ENCODE data around the gene FIBIN. TPM values are rescaled to one million over a fixed set of nuclear protein-coding genes. Genes with fewer than 3 reads are reported as not detected.
"Not testable (repeated sequence)": the region's sequence is repeated elsewhere in the genome, so short reads cannot be mapped to it uniquely, and the experiment has no call there.

The FIBIN gene
- total RNA-seq, 6 experiments from 2014 or later, result 38.9 to 101 (median 40.4) TPM

- no peaks in the 10 kb centered on the region for H3K9me3 Mint-ChIP-seq
- no peaks in the 10 kb centered on the region for H3K27me3 Mint-ChIP-seq (ENCODE audit: insufficient read depth)
- peaks cover 40% of the 10 kb centered on the region for H3K4me1 Mint-ChIP-seq (ENCODE audit: low read depth)
- TF ChIP-seq CTCF (IDR thresholded peaks at IDR 0.05), result no peak
- no peak overlapping the region for H3K4me3 Mint-ChIP-seq
- H3K27ac Mint-ChIP-seq, result no peak overlapping the region
- DNase-seq, result no peak
- no peaks in the 10 kb centered on the region for H3K36me3 Mint-ChIP-seq (ENCODE audit: low read depth)
Measured at GRCh38 chr11:26958005-26958701, 35.8 kb upstream of the FIBIN start.

DNA sequence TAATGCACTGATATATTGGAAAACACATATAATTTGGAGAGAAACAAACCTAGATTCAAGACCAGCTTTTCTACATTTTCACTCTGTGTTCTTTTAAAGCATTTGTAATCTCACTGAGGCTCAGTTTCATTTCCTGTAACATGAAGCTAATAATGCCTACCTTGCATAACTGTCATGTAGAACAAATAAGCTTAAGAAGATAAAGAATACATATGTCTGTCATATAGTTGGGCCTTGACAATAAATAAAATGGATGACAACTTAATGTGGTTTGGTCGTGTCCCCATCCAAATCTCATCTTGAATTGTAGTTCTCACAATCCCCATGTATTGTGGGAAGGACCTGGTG, 35.2 kb upstream of the FIBIN start:
- Mint-ChIP-seq H3K4me3 (no peak overlapping the region), H3K9me3 (no peaks in the 10 kb centered on the region), H3K36me3 (ENCODE audit: low read depth) (no peaks in the 10 kb centered on the region), H3K4me1 (ENCODE audit: low read depth) (peaks cover 36% of the 10 kb centered on the region), H3K27me3 (ENCODE audit: insufficient read depth) (no peaks in the 10 kb centered on the region), H3K27ac (no peak overlapping the region)
- no peak for TF ChIP-seq CTCF (IDR thresholded peaks at IDR 0.05)
- no peak for DNase-seq

DNA sequence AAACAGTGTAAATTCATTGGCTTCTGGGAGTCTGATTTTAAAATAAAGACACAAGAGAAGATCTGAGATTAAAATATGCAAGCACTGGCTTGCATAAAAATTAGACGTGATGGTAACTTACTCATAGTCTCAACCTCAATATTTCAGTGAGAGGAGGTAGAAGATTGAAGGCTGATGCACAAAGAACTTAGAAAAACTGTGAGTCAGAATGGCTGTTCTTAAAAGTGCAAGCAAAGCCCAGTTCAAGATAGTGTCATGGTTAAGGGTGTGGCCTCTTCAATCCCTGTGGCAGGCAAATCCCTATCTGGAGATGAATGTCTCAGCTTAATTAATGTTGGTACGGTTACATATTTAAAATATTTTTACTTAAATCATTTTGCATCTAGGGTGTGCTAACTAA, 33.6 kb upstream of the FIBIN start:
- Mint-ChIP-seq H3K4me3 (no peak overlapping the region), H3K36me3 (ENCODE audit: low read depth) (peaks cover 3% of the 10 kb centered on the region; the same call in 1 of the 2 replicates), H3K27me3 (ENCODE audit: insufficient read depth) (no peaks in the 10 kb centered on the region), H3K4me1 (ENCODE audit: low read depth) (peaks cover 29% of the 10 kb centered on the region), H3K27ac (peak overlapping the region; percentile 48), H3K9me3 (peaks cover 4% of the 10 kb centered on the region; the same call in 1 of the 2 replicates)
- no peak for TF ChIP-seq CTCF (IDR thresholded peaks at IDR 0.05)
- peak; percentile 52 for DNase-seq

- Mint-ChIP-seq H3K27me3 (ENCODE audit: insufficient read depth) (no peaks in the 10 kb centered on the region), H3K4me3 (no peak overlapping the region), H3K27ac (no peak overlapping the region), H3K4me1 (ENCODE audit: low read depth) (peaks cover 23% of the 10 kb centered on the region), H3K36me3 (ENCODE audit: low read depth) (peaks cover 3% of the 10 kb centered on the region; the same call in 1 of the 2 replicates), H3K9me3 (peaks cover 4% of the 10 kb centered on the region; the same call in 1 of the 2 replicates)
- no peak for DNase-seq
- TF ChIP-seq CTCF (IDR thresholded peaks at IDR 0.05), result no peak
Measured at GRCh38 chr11:26963764-26964163, 30.1 kb upstream of the FIBIN start.

GRCh38 chr11:26964339-26964738, 29.6 kb upstream of the FIBIN start:
- no peak overlapping the region for H3K4me3 Mint-ChIP-seq
- H3K27ac Mint-ChIP-seq, result no peak overlapping the region
- no peak for TF ChIP-seq CTCF (IDR thresholded peaks at IDR 0.05)
- DNase-seq, result no peak
- peaks cover 3% of the 10 kb centered on the region; the same call in 1 of the 2 replicates for H3K36me3 Mint-ChIP-seq (ENCODE audit: low read depth)
- no peaks in the 10 kb centered on the region for H3K27me3 Mint-ChIP-seq (ENCODE audit: insufficient read depth)
- H3K4me1 Mint-ChIP-seq (ENCODE audit: low read depth), result peaks cover 17% of the 10 kb centered on the region
- H3K9me3 Mint-ChIP-seq, result peaks cover 4% of the 10 kb centered on the region; the same call in 1 of the 2 replicates

DNA sequence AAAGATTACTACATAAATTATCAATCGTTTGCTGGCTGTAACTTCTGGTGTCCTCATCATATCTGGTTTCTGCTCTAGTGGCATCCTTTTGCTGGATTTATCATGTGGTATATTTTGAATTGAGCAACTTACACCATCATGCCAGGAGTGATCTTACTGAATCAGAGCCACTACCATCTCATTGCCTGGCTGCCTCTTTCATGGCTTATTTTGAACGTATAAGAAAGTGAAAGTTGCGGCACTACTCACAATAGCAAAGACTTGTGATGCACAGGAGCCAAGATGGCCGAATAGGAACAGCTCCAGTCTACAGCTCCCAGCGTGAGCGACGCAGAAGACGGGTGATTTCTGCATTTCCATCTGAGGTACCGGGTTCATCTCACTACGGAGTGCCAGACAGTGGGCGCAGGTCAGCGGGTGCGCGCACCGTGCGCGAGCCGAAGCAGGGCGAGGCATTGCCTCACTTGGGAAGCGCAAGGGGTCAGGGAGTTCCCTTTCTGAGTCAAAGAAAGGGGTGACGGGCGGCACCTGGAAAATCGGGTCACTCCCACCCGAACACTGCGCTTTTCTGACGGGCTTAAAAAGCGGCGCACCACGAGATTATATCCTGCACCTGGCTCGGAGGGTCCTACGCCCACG, 28.9 kb upstream of the FIBIN start:
- not testable (repeated sequence) for H3K9me3 Mint-ChIP-seq; H3K4me3 Mint-ChIP-seq; H3K27me3 Mint-ChIP-seq (ENCODE audit: insufficient read depth); DNase-seq; H3K36me3 Mint-ChIP-seq (ENCODE audit: low read depth); H3K27ac Mint-ChIP-seq
- peaks cover 11% of the 10 kb centered on the region for H3K4me1 Mint-ChIP-seq (ENCODE audit: low read depth)

Data from HFFc6 (cell line).